HCEC 1CT (cell line): Measurements from ENCODE around the gene EXOSC5.
"Not testable (repeated sequence)": the region's sequence is repeated elsewhere in the genome, so short reads cannot be mapped to it uniquely, and the experiment has no call there.

Experiments used
- DNase-seq: peaks from one replicate; pipeline ENCODE4 v3.0.0-alpha.2; 2017

Gene EXOSC5

GRCh38 chr19:41426116-41426841, 29.1 kb upstream of the EXOSC5 start:
- no peak for DNase-seq

- DNase-seq: no peak
These were observed 28.3 kb upstream of the EXOSC5 start for GRCh38 chr19:41425174-41426115.

GRCh38 chr19:41424335-41425173, 27.4 kb upstream of the EXOSC5 start:
- no peak for DNase-seq

GRCh38 chr19:41422955-41423354, 25.8 kb upstream of the EXOSC5 start:
- DNase-seq: no peak

- no peak for DNase-seq
These were observed 25.3 kb upstream of the EXOSC5 start for GRCh38 chr19:41422456-41422855.

GRCh38 chr19:41421973-41422372, 24.8 kb upstream of the EXOSC5 start:
- no peak for DNase-seq

- DNase-seq: no peak
These were observed 24.2 kb upstream of the EXOSC5 start for GRCh38 chr19:41421314-41421713.

- DNase-seq: no peak
These were observed 23.1 kb upstream of the EXOSC5 start for GRCh38 chr19:41420101-41420880.

- DNase-seq: no peak
These were observed 19.1 kb upstream of the EXOSC5 start for GRCh38 chr19:41416194-41416674.

GRCh38 chr19:41415154-41415571, 18.0 kb upstream of the EXOSC5 start:
- DNase-seq: no peak

- DNase-seq: no peak
These were observed 17.3 kb upstream of the EXOSC5 start for GRCh38 chr19:41414461-41414860.

- no peak for DNase-seq
These were observed 16.8 kb upstream of the EXOSC5 start for GRCh38 chr19:41413947-41414346.

- no peak for DNase-seq
These were observed 15.8 kb upstream of the EXOSC5 start for GRCh38 chr19:41412953-41413352.

- no peak for DNase-seq
These were observed 14.8 kb upstream of the EXOSC5 start for GRCh38 chr19:41411968-41412265.

- no peak for DNase-seq
These were observed 14.2 kb upstream of the EXOSC5 start for GRCh38 chr19:41411100-41411967.

- no peak for DNase-seq
These were observed 13.3 kb upstream of the EXOSC5 start for GRCh38 chr19:41410336-41411054.

GRCh38 chr19:41409288-41409687, 12.1 kb upstream of the EXOSC5 start:
- no peak for DNase-seq

GRCh38 chr19:41408846-41409245, 11.7 kb upstream of the EXOSC5 start:
- not testable (repeated sequence) for DNase-seq

GRCh38 chr19:41408256-41408655, 11.1 kb upstream of the EXOSC5 start:
- DNase-seq: no peak

- DNase-seq: no peak
These were observed 10.1 kb upstream of the EXOSC5 start for GRCh38 chr19:41407271-41407670.

GRCh38 chr19:41405776-41406175, 8.6 kb upstream of the EXOSC5 start:
- DNase-seq: no peak
